BLaER1 (cell line): ENCODE measurements around the gene IPO13.

Source experiments
- H3K27ac ChIP-seq: shearing (Covaris generic); formaldehyde crosslinking; 2 replicates; pipeline ENCODE4 v1.8.1; 2022
- H3K27me3 ChIP-seq: shearing (Covaris generic); formaldehyde crosslinking; 2 replicates; pipeline ENCODE4 v1.8.1; 2022
- H3K36me3 ChIP-seq: shearing (Covaris generic); formaldehyde crosslinking; 2 replicates; pipeline ENCODE4 v1.8.1; 2022
- H3K4me1 ChIP-seq: shearing (Covaris generic); formaldehyde crosslinking; 2 replicates; pipeline ENCODE4 v1.8.1; 2022
- H3K4me2 ChIP-seq: shearing (Covaris generic); formaldehyde crosslinking; 2 replicates; pipeline ENCODE4 v1.8.1; 2022
- H3K4me3 ChIP-seq: shearing (Covaris generic); formaldehyde crosslinking; 2 replicates; pipeline ENCODE4 v1.8.1; 2022
- H3K9ac ChIP-seq: shearing (Covaris generic); formaldehyde crosslinking; 2 replicates; pipeline ENCODE4 v1.8.1; 2022
- H3K9me3 ChIP-seq: shearing (Covaris generic); formaldehyde crosslinking; 2 replicates; pipeline ENCODE4 v1.8.1; 2022
- H4K20me1 ChIP-seq: shearing (Covaris generic); formaldehyde crosslinking; 2 replicates; pipeline ENCODE4 v1.8.1; 2022
- Cebpa-rat ChIP-seq: shearing (Covaris generic); IDR thresholded peaks from 2 replicates; pipeline ENCODE4 v1.8.1; 2022

Gene IPO13

GRCh38 chr1:43971336-43971980 is 24.7 kb downstream of the IPO13 start:
- H3K9me3 ChIP-seq = no peaks in the 10 kb centered on the region
- no peak for TF ChIP-seq Cebpa-rat
- peak overlapping the region; percentile 94; the same call in 1 of the 2 replicates for H3K4me3 ChIP-seq
- H3K9ac ChIP-seq = peak overlapping the region; percentile 87; the same call in 1 of the 2 replicates
- H3K4me2 ChIP-seq = peak overlapping the region; percentile 100
- peaks cover 49% of the 10 kb centered on the region for H3K36me3 ChIP-seq
- H3K27me3 ChIP-seq = no peaks in the 10 kb centered on the region
- H3K27ac ChIP-seq = no peak overlapping the region
- peaks cover 30% of the 10 kb centered on the region for H3K4me1 ChIP-seq
- H4K20me1 ChIP-seq = peaks cover 29% of the 10 kb centered on the region

GRCh38 chr1:43973981-43974442 is 27.3 kb downstream of the IPO13 start:
- no peak for TF ChIP-seq Cebpa-rat
- Histone ChIP-seq H3K27ac (peak overlapping the region; percentile 94), H3K9me3 (no peaks in the 10 kb centered on the region), H3K4me2 (peak overlapping the region; percentile 94), H3K4me1 (peaks cover 53% of the 10 kb centered on the region), H3K27me3 (no peaks in the 10 kb centered on the region), H3K4me3 (peak overlapping the region; percentile 93), H3K36me3 (peaks cover 53% of the 10 kb centered on the region), H4K20me1 (peaks cover 52% of the 10 kb centered on the region), H3K9ac (peak overlapping the region; percentile 96)

GRCh38 chr1:43974443-43975248 is 27.9 kb downstream of the IPO13 start, which contains the start of gene ATP6V0B:
Gene ATP6V0B, plus strand, starts transcription at chr1:43974960. Its CDS starts 81 bp downstream, at chr1:43975041.
- Histone ChIP-seq H3K36me3 (peaks cover 53% of the 10 kb centered on the region), H3K9me3 (no peaks in the 10 kb centered on the region), H3K4me1 (peaks cover 53% of the 10 kb centered on the region), H3K27me3 (no peaks in the 10 kb centered on the region), H3K27ac (peak within 1 kb of the TSS; percentile 94), H3K4me3 (peak within 1 kb of the TSS; percentile 93), H3K4me2 (peak within 1 kb of the TSS; percentile 94), H4K20me1 (peaks cover 52% of the 10 kb centered on the region), H3K9ac (peak within 1 kb of the TSS; percentile 96)
- TF ChIP-seq Cebpa-rat = no peak

GRCh38 chr1:43975249-43975961 is 28.7 kb downstream of the IPO13 start:
- peak overlapping the region; percentile 93 for H3K4me3 ChIP-seq
- peaks cover 53% of the 10 kb centered on the region for H3K36me3 ChIP-seq

GRCh38 chr1:43976045-43976444 is 29.3 kb downstream of the IPO13 start:
- peaks cover 58% of the 10 kb centered on the region for H3K4me1 ChIP-seq
- no peaks in the 10 kb centered on the region for H3K27me3 ChIP-seq
- H3K27ac ChIP-seq = peak overlapping the region; percentile 94
- H4K20me1 ChIP-seq = peaks cover 50% of the 10 kb centered on the region
- H3K4me2 ChIP-seq = peak overlapping the region; percentile 94
- H3K36me3 ChIP-seq = peaks cover 53% of the 10 kb centered on the region
- H3K9ac ChIP-seq = peak overlapping the region; percentile 96
- peak overlapping the region; percentile 93 for H3K4me3 ChIP-seq
- TF ChIP-seq Cebpa-rat = no peak
- H3K9me3 ChIP-seq = no peaks in the 10 kb centered on the region

More at GRCh38 chr1:43975249-43975961, 28.7 kb downstream of the IPO13 start:
- peak overlapping the region; percentile 96 for H3K9ac ChIP-seq
- peaks cover 50% of the 10 kb centered on the region for H4K20me1 ChIP-seq
- H3K4me1 ChIP-seq = peaks cover 58% of the 10 kb centered on the region
- no peaks in the 10 kb centered on the region for H3K27me3 ChIP-seq
- H3K4me2 ChIP-seq = peak overlapping the region; percentile 94
- H3K27ac ChIP-seq = peak overlapping the region; percentile 94
- no peak for TF ChIP-seq Cebpa-rat
- H3K9me3 ChIP-seq = no peaks in the 10 kb centered on the region

- Histone ChIP-seq H3K4me2 (peak overlapping the region; percentile 94), H3K9ac (peak overlapping the region; percentile 96; the same call in 1 of the 2 replicates), H3K9me3 (no peaks in the 10 kb centered on the region), H3K4me1 (peaks cover 62% of the 10 kb centered on the region), H3K4me3 (peak overlapping the region; percentile 93; the same call in 1 of the 2 replicates), H4K20me1 (peaks cover 56% of the 10 kb centered on the region), H3K27me3 (no peaks in the 10 kb centered on the region), H3K27ac (no peak overlapping the region), H3K36me3 (peaks cover 53% of the 10 kb centered on the region)
- no peak for TF ChIP-seq Cebpa-rat
These were observed 30.1 kb downstream of the IPO13 start for GRCh38 chr1:43976890-43977289.

- peaks cover 63% of the 10 kb centered on the region for H4K20me1 ChIP-seq
- no peaks in the 10 kb centered on the region for H3K27me3 ChIP-seq
- H3K9ac ChIP-seq = peak overlapping the region; percentile 96
- H3K4me1 ChIP-seq = peaks cover 62% of the 10 kb centered on the region
- H3K4me2 ChIP-seq = peak overlapping the region; percentile 94
- H3K4me3 ChIP-seq = peak overlapping the region; percentile 86; the same call in 1 of the 2 replicates
- no peak for TF ChIP-seq Cebpa-rat
- H3K36me3 ChIP-seq = peaks cover 53% of the 10 kb centered on the region
- no peaks in the 10 kb centered on the region for H3K9me3 ChIP-seq
- H3K27ac ChIP-seq = no peak overlapping the region
These were observed 30.9 kb downstream of the IPO13 start for GRCh38 chr1:43977376-43978263.

GRCh38 chr1:43978264-43978550 is 31.5 kb downstream of the IPO13 start:
- peaks cover 53% of the 10 kb centered on the region for H3K36me3 ChIP-seq
- peak overlapping the region; percentile 90 for H3K9ac ChIP-seq
- peak overlapping the region; percentile 94 for H3K4me2 ChIP-seq
- H4K20me1 ChIP-seq = peaks cover 69% of the 10 kb centered on the region
- H3K9me3 ChIP-seq = no peaks in the 10 kb centered on the region
- no peaks in the 10 kb centered on the region for H3K27me3 ChIP-seq
- H3K4me1 ChIP-seq = peaks cover 62% of the 10 kb centered on the region
- H3K27ac ChIP-seq = peak overlapping the region; percentile 93; the same call in 1 of the 2 replicates
- TF ChIP-seq Cebpa-rat = no peak
- peak overlapping the region; percentile 86 for H3K4me3 ChIP-seq
